K562 (cell line): ENCODE results near the gene ITGAL. TPM values are rescaled to one million over a fixed set of nuclear protein-coding genes. Genes with fewer than 3 reads are reported as not detected.

ENCODE experiments used
- ATAC-seq: fragments of 200-7000 bp; cut with Tn5 transposase; 3 replicates; pipeline ENCODE4 v1.9.1; 2020; ENCODE audit warnings: moderate library complexity
- BruUV-seq: library from RNA; stranded (reverse); fragments of 400-500 nt; replicated peaks from 2 replicates; lab custom pipeline; 2021; lab: Mats Ljungman, UMichigan
- CTCF ChIA-PET: fragments of 300-600 bp; formaldehyde crosslinking; extraction: SDS; loops from one replicate; lab custom pipeline; 2021; ENCODE audit warnings: low intra/inter-chr PET ratio; lab: Yijun Ruan, JAX
- POLR2A ChIA-PET: fragments of 300-600, 350-650 bp; sonication (Branson Sonifier 250); formaldehyde crosslinking; extraction: SDS; loops from one replicate; lab custom pipeline; 2021; ENCODE audit warnings: antibody characterized with exemption, inconsistent platforms; lab: Yijun Ruan, JAX
- DNase-seq, 4 experiments: peaks; one replicate each; pipeline versions ENCODE4 v3.0.0 to v3.0.0-alpha.2; 2011 to 2018; ENCODE audit warnings: low spot score in 3 of 4, mixed read lengths in 3 of 4; ENCODE audit errors: extremely low read depth in 1 of 4
- FAIRE-seq: peaks from 2 replicates; lab custom pipeline; 2011; peaks lifted over from hg19 to GRCh38; lab: Jason Lieb, UNC
- H2AFZ ChIP-seq: 2 replicates; pipeline ENCODE4 v1.6.0; 2011; ENCODE audit warnings: low read depth, low read length, control low read depth, inconsistent platforms
- H3K27ac ChIP-seq: fragments of 200-600 bp; 3 replicates; pipeline ENCODE4 v1.8.0; 2011; ENCODE audit warnings: low read depth, mild to moderate bottlenecking, control low read depth, inconsistent platforms, low read length, moderate library complexity, mixed read lengths; ENCODE audit errors: extremely low read depth
- H3K27me3 ChIP-seq, 2 experiments: fragments of 300-600 bp in 1 of 2; 2 replicates in 1 of 2; 3 replicates in 1 of 2; pipeline versions ENCODE4 v1.6.0 to v1.8.0; 2011; ENCODE audit warnings: inconsistent platforms in 2 of 2, low read length in 2 of 2, mild to moderate bottlenecking in 1 of 2, mixed read lengths in 1 of 2, moderate library complexity in 1 of 2; ENCODE audit not compliant: control insufficient read depth in 2 of 2, insufficient read depth in 2 of 2
- H3K36me3 ChIP-seq: fragments of 300-600 bp; 3 replicates; pipeline ENCODE4 v1.8.0; 2011; ENCODE audit warnings: mild to moderate bottlenecking, low read length, inconsistent platforms; ENCODE audit not compliant: control insufficient read depth, insufficient read depth
- H3K4me1 ChIP-seq, 2 experiments: fragments of 200-600 bp in 1 of 2; replicated peaks in 1 of 2; 2 replicates in 1 of 2; 3 replicates in 1 of 2; pipeline versions ENCODE4 v1.5.1 to v1.8.0; 2011; ENCODE audit warnings: inconsistent platforms in 2 of 2, low read length in 2 of 2, mild to moderate bottlenecking in 1 of 2, mixed read lengths in 1 of 2, moderate library complexity in 1 of 2; ENCODE audit not compliant: control insufficient read depth in 2 of 2, insufficient read depth in 2 of 2
- H3K4me2 ChIP-seq: 2 replicates; pipeline ENCODE4 v1.6.1; 2011; ENCODE audit warnings: low read length, control low read depth, inconsistent platforms, mixed read lengths; ENCODE audit not compliant: insufficient read depth
- H3K4me3 ChIP-seq: fragments of 200-600 bp; sonication (generic), shearing (Covaris generic); 2 replicates; pipeline ENCODE4 v1.5.1; 2016; ENCODE audit warnings: control low read depth, inconsistent platforms
- H3K79me2 ChIP-seq: fragments of 200-600 bp; 3 replicates; pipeline ENCODE4 v1.8.0; 2011; ENCODE audit warnings: low read length, inconsistent platforms; ENCODE audit not compliant: control insufficient read depth, insufficient read depth
- H3K9ac ChIP-seq, 2 experiments: 2 replicates each; pipeline versions ENCODE4 v1.6.0 to v1.6.1; 2011; ENCODE audit warnings: low read depth in 2 of 2, low read length in 2 of 2, control low read depth in 1 of 2, inconsistent platforms in 1 of 2, mild to moderate bottlenecking in 1 of 2, mixed read lengths in 1 of 2; ENCODE audit not compliant: insufficient read depth in 1 of 2
- H3K9me1 ChIP-seq: one replicate; pipeline ENCODE4 v1.6.0; 2011; ENCODE audit warnings: inconsistent platforms, mild to moderate bottlenecking, low read length, moderate library complexity; ENCODE audit not compliant: control insufficient read depth, insufficient read depth
- H3K9me3 ChIP-seq: replicated peaks from 2 replicates; pipeline ENCODE4 v1.5.1; 2011; ENCODE audit warnings: low read depth, low read length, inconsistent platforms; ENCODE audit not compliant: control insufficient read depth, insufficient read depth
- H4K20me1 ChIP-seq: replicated peaks from 2 replicates; pipeline ENCODE4 v1.6.1; 2011; ENCODE audit warnings: low read length, inconsistent platforms, mixed read lengths; ENCODE audit not compliant: control insufficient read depth, insufficient read depth
- BCL6 ChIP-seq: fragments of 250-450 bp; sonication (Bioruptor Pico); IDR thresholded peaks from 2 replicates; pipeline ENCODE4 v1.4.0; 2020
- CHD1 ChIP-seq: fragments of 200-600 bp; sonication (generic); IDR thresholded peaks from one replicate; pipeline ENCODE4 v1.6.1; 2012; ENCODE audit warnings: mild to moderate bottlenecking, moderate library complexity, low read length, inconsistent platforms
- KDM5B ChIP-seq: fragments of 200-600 bp; sonication (generic); IDR thresholded peaks from 2 replicates; pipeline ENCODE4 v1.6.1; 2012; ENCODE audit warnings: low read depth, mild to moderate bottlenecking, moderate library complexity, low read length, control low read depth, inconsistent platforms; ENCODE audit not compliant: insufficient replicate concordance
- POLR2H ChIP-seq: IDR thresholded peaks from 2 replicates; pipeline ENCODE4 v1.6.1; 2016; ENCODE audit warnings: missing genetic modification characterization, low read depth, mild to moderate bottlenecking, control low read depth, missing compliant biosample characterization, moderate library complexity
- RBBP5 ChIP-seq: fragments of 200-600 bp; sonication (generic); IDR thresholded peaks from 2 replicates; pipeline ENCODE4 v1.6.1; 2012; ENCODE audit warnings: borderline replicate concordance, mild to moderate bottlenecking, low read length, control low read depth, inconsistent platforms; ENCODE audit not compliant: insufficient read depth, poor library complexity, severe bottlenecking
- SRF ChIP-seq, 2 experiments: fragments of 250-450, 450-650 bp in 1 of 2; sonication (Bioruptor Pico) in 1 of 2; sonication (generic) in 1 of 2; formaldehyde crosslinking; IDR thresholded peaks; 2 replicates each; pipeline versions ENCODE4 v1.5.0 to v1.5.1; 2020 to 2022; ENCODE audit warnings: mild to moderate bottlenecking in 1 of 2, missing genetic modification reagents in 1 of 2
- ZNF124 ChIP-seq: sonication (generic); formaldehyde crosslinking; IDR thresholded peaks from 2 replicates; pipeline ENCODE4 v1.8.1; 2022; ENCODE audit warnings: missing genetic modification reagents
- WGBS: fragments of 100-300 bp; shearing (Covaris generic); methylation state at CpG from one replicate; pipeline ENCODE4 v1.1.6; 2016; ENCODE audit warnings: low coverage, mixed read lengths; ENCODE audit not compliant: insufficient coverage; ENCODE audit errors: missing lambda C conversion rate; 5-methylcytosine and 5-hydroxymethylcytosine counted together
- in situ Hi-C: fragments of 300-500 bp; cut with MboI; formaldehyde crosslinking; loops from 4 replicates; pipeline ENCODE4 v1.15.0; 2018; ENCODE audit warnings: inconsistent platforms, mixed read lengths
- intact Hi-C: fragments of 100-400 bp; cut with micrococcal nuclease; formaldehyde crosslinking; loops from 2 replicates; pipeline ENCODE4 v1.14.2; 2022
- polyA plus RNA-seq, 8 experiments: library from polyadenylated mRNA; depleted of rRNA in 4 of 8; stranded (reverse) in 5 of 8; unstranded in 3 of 8; fragments of >200 nt; fragmentation: Nextera tagmentation in 2 of 8; fragmentation: Illumina TruSeq in 1 of 8; extraction: Ambion mirVana in 2 of 8; extraction: Trizol in 1 of 8; gene quantifications; 2 replicates each; pipeline versions ENCODE4 v1.2.1 to v1.2.3, GENCODE V29; 2011 to 2014; ENCODE audit warnings: inconsistent platforms in 1 of 8, missing spikeins in 1 of 8
- total RNA-seq, 7 experiments: library from RNA; depleted of rRNA in 6 of 7; stranded (reverse); fragments of >200 nt in 6 of 7; fragmentation: Illumina TruSeq in 2 of 7; extraction: Trizol in 2 of 7; gene quantifications; 2 replicates each; pipeline versions ENCODE4 v1.2.1 to v1.2.3, GENCODE V29; 2011 to 2021; ENCODE audit warnings: low replicate concordance in 1 of 7
- TF ChIP-seq, protein P1 (sequence below): fragments of 450-650 bp; conservative IDR thresholded peaks from 2 replicates; pipeline ENCODE4 v1.6.1; 2016; ENCODE audit warnings: missing genetic modification characterization, low read depth, mild to moderate bottlenecking, control low read depth, missing compliant biosample characterization

The ITGAL gene
- total and polyA plus RNA-seq, 9 of the 15 experiments (the other 6 are each of a cell fraction or from before 2014, with no cell fraction given) = 0.01 to 0.53 TPM; not detected in 7

DNA sequence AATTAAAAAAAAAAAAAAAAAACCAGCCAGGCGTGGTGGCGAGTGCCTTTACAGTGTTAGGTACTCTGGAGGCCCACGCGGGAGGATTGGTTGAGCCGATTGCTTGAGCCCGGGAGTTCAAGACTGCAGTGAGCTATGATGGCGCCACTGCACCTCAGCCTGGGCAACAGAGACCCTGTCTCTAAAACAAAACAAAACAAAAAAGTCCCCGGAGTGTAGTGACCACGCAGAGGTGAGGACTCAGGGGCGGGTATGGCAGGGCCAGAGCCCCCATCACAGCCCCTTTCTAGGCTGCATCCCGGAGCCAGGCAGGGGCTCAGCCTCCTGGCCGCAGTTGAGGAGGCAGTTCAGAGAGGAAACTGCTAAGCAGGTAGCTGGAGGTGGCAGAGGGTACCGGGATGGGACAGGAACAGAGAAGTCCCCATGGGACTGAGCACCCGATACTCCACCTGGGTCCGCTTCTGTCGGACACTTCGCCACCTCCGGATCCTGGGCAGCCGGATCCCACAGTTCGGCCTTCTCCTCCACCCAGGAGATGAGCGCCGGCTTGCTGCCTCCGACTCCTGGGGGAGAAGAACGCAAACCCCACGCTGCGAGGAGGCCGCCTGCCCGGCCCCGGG lies 61.3 kb downstream of the ITGAL start:
- Histone ChIP-seq H3K36me3 (no peaks in the 10 kb centered on the region; the same call in 2 of the 3 replicates), H3K27me3 (no peaks in the 10 kb centered on the region), H3K27ac (peak overlapping the region; percentile 96; the same call in 2 of the 3 replicates), H3K79me2 (peaks cover 36% of the 10 kb centered on the region), H3K4me1 (peaks cover 10 to 50% of the 10 kb centered on the region in 2 experiments; a peak in 4 of 5 replicates), H3K4me3 (peak overlapping the region; percentile 49), H3K9me3 (no peaks in the 10 kb centered on the region), H4K20me1 (no peaks in the 10 kb centered on the region), H3K9ac (peak overlapping the region; percentile 88 to 91), H2AFZ (peak overlapping the region; percentile 98), H3K9me1 (no peaks in the 10 kb centered on the region), H3K4me2 (peak overlapping the region; percentile 97)
- peak; percentile 68 for TF ChIP-seq RBBP5
- TF ChIP-seq KDM5B = peak; percentile 54
- TF ChIP-seq BCL6 (CRISPR knock-in tag) = no peak
- peak; percentile 51 for TF ChIP-seq CHD1
- TF ChIP-seq, protein P1, sequence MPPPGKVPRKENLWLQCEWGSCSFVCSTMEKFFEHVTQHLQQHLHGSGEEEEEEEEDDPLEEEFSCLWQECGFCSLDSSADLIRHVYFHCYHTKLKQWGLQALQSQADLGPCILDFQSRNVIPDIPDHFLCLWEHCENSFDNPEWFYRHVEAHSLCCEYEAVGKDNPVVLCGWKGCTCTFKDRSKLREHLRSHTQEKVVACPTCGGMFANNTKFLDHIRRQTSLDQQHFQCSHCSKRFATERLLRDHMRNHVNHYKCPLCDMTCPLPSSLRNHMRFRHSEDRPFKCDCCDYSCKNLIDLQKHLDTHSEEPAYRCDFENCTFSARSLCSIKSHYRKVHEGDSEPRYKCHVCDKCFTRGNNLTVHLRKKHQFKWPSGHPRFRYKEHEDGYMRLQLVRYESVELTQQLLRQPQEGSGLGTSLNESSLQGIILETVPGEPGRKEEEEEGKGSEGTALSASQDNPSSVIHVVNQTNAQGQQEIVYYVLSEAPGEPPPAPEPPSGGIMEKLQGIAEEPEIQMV = peak; percentile 67
- TF ChIP-seq ZNF124 = peak; percentile 75; the same call in 1 of the 2 replicates
- TF ChIP-seq SRF (CRISPR knock-in tag; IDR thresholded peaks at IDR 0.05) = 0 out of 4 replicates have a peak, but pooled peaks of 1 of the 2 experiments have one; percentile 22
- no peak for TF ChIP-seq POLR2H (tag)
- POLR2A ChIA-PET = interaction anchor here (0.5 to 4.0 kb wide), 8 partner anchors 15 to 160 kb away, joined by 3 to 31 read pairs (median 3); partner anchors contain the start of gene ZNF764
- ATAC-seq (no peak), DNase-seq (peak in 1 of 4 experiments; percentile 27), FAIRE-seq (no peak)
- intact Hi-C loops = loop anchor here (2.0 to 10.0 kb wide), 2 partner anchors 87 to 161 kb away; partner anchors contain the start of gene SRCAP
- 53% methylated on average over 17 of the region's 29 CpGs for WGBS
- CTCF ChIA-PET = interaction anchor here (0.8 kb wide), 1 partner anchor 95 kb away, joined by 3 read pairs; no protein-coding TSS in a partner anchor
- in situ Hi-C loops = no loop called here
- no TSS peak for BruUV-seq
